IMR-90 (cell line): Measurements from ENCODE around the gene CDH13. TPM values are rescaled to one million over a fixed set of nuclear protein-coding genes. Genes with fewer than 3 reads are reported as not detected.

Source experiments
- ATAC-seq: fragments of 200-7000 bp; cut with Tn5 transposase; 2 replicates; pipeline ENCODE4 v1.9.1; 2020; ENCODE audit warnings: low read depth, mild to moderate bottlenecking, moderate library complexity
- BruUV-seq: library from RNA; stranded (reverse); fragments of 400-500 nt; replicated peaks from 2 replicates; lab custom pipeline; 2021; lab: Mats Ljungman, UMichigan
- CTCF ChIA-PET: fragments of 300-600 bp; formaldehyde crosslinking; extraction: SDS; loops from one replicate; lab custom pipeline; 2021; ENCODE audit warnings: antibody characterized with exemption; lab: Yijun Ruan, JAX
- POLR2A ChIA-PET: fragments of 300-600 bp; sonication (Branson Sonifier 250); formaldehyde crosslinking; loops from one replicate; lab custom pipeline; 2022; ENCODE audit warnings: antibody characterized with exemption; ENCODE audit not compliant: unreplicated experiment; lab: Charles Lee
- DNase-seq: peaks from one replicate; pipeline ENCODE4 v3.0.0; 2013
- H2AFZ ChIP-seq: replicated peaks from 2 replicates; pipeline ENCODE3; 2013; ENCODE audit warnings: low read length, mild to moderate bottlenecking; ENCODE audit not compliant: poor library complexity
- H2AK5ac ChIP-seq: 2 replicates; pipeline ENCODE4 v1.6.1; 2013; ENCODE audit warnings: low read depth, low read length, inconsistent platforms
- H2AK9ac ChIP-seq: replicated peaks from 2 replicates; pipeline ENCODE3; 2013; ENCODE audit warnings: mild to moderate bottlenecking, low read depth, low read length, moderate library complexity; ENCODE audit not compliant: poor library complexity
- H2BK120ac ChIP-seq: 2 replicates; pipeline ENCODE4 v1.6.1; 2013; ENCODE audit warnings: low read depth, low read length, inconsistent platforms
- H2BK15ac ChIP-seq: 3 replicates; pipeline ENCODE4 v1.6.1; 2013; ENCODE audit warnings: low read depth, low read length, inconsistent platforms
- H2BK20ac ChIP-seq: 2 replicates; pipeline ENCODE4 v1.6.1; 2013; ENCODE audit warnings: low read depth, mild to moderate bottlenecking, inconsistent platforms, low read length, moderate library complexity
- H2BK5ac ChIP-seq: 2 replicates; pipeline ENCODE4 v1.6.1; 2013; ENCODE audit warnings: mild to moderate bottlenecking, low read depth, low read length, inconsistent platforms; ENCODE audit not compliant: poor library complexity, severe bottlenecking
- H3K14ac ChIP-seq: replicated peaks from 2 replicates; pipeline ENCODE4 v1.6.1; 2013; ENCODE audit warnings: low read depth, low read length, inconsistent platforms
- H3K18ac ChIP-seq: 2 replicates; pipeline ENCODE4 v1.6.1; 2013; ENCODE audit warnings: low read depth, low read length, control low read depth
- H3K23ac ChIP-seq: 2 replicates; pipeline ENCODE4 v1.6.1; 2013; ENCODE audit warnings: low read depth, low read length, inconsistent platforms
- H3K27ac ChIP-seq: 2 replicates; pipeline ENCODE4 v1.5.1; 2013; ENCODE audit warnings: mild to moderate bottlenecking, control low read depth, low read length; ENCODE audit not compliant: insufficient read depth
- H3K27me3 ChIP-seq: 2 replicates; pipeline ENCODE4 v1.6.1; 2013; ENCODE audit warnings: low read length; ENCODE audit not compliant: control insufficient read depth, insufficient read depth
- H3K36me3 ChIP-seq: 2 replicates; pipeline ENCODE4 v1.6.1; 2013; ENCODE audit warnings: low read length, mixed read lengths; ENCODE audit not compliant: control insufficient read depth, insufficient read depth
- H3K4ac ChIP-seq: 2 replicates; pipeline ENCODE4 v1.6.1; 2013; ENCODE audit warnings: low read depth, low read length, inconsistent platforms
- H3K4me1 ChIP-seq: 2 replicates; pipeline ENCODE4 v1.6.1; 2013; ENCODE audit warnings: low read length, mixed read lengths; ENCODE audit not compliant: control insufficient read depth, insufficient read depth
- H3K4me2 ChIP-seq: 2 replicates; pipeline ENCODE4 v1.6.1; 2013; ENCODE audit warnings: low read depth, mild to moderate bottlenecking, control low read depth, low read length, moderate library complexity
- H3K4me3 ChIP-seq: 2 replicates; pipeline ENCODE4 v1.5.1; 2013; ENCODE audit warnings: low read depth, mild to moderate bottlenecking, control low read depth, low read length, moderate library complexity; ENCODE audit not compliant: insufficient read depth
- H3K56ac ChIP-seq: 2 replicates; pipeline ENCODE4 v1.6.1; 2013; ENCODE audit warnings: low read length, inconsistent platforms; ENCODE audit not compliant: insufficient read depth; ENCODE audit errors: extremely low read depth
- H3K79me1 ChIP-seq, 2 experiments: 2 replicates each; pipeline ENCODE4 v1.6.1; 2013; ENCODE audit warnings: low read length in 2 of 2, inconsistent platforms in 1 of 2, low read depth in 1 of 2
- H3K9ac ChIP-seq: 2 replicates; pipeline ENCODE4 v1.6.1; 2013; ENCODE audit warnings: low read depth, low read length, control low read depth
- H3K9me1 ChIP-seq: 2 replicates; pipeline ENCODE4 v1.6.1; 2013; ENCODE audit warnings: low read length, inconsistent platforms; ENCODE audit not compliant: insufficient read depth
- H3K9me3 ChIP-seq: 2 replicates; pipeline ENCODE4 v1.6.1; 2013; ENCODE audit warnings: low read length; ENCODE audit not compliant: control insufficient read depth, insufficient read depth
- H4K20me1 ChIP-seq: 2 replicates; pipeline ENCODE4 v1.6.1; 2013; ENCODE audit warnings: low read length, inconsistent platforms; ENCODE audit not compliant: insufficient read depth
- H4K5ac ChIP-seq: 2 replicates; pipeline ENCODE4 v1.6.1; 2013; ENCODE audit warnings: mild to moderate bottlenecking, low read depth, low read length, control low read depth
- H4K8ac ChIP-seq, 2 experiments: 2 replicates each; pipeline ENCODE4 v1.6.1; 2013; ENCODE audit warnings: low read depth in 2 of 2, low read length in 2 of 2, control low read depth in 1 of 2, inconsistent platforms in 1 of 2
- H4K91ac ChIP-seq: 2 replicates; pipeline ENCODE4 v1.6.1; 2013; ENCODE audit warnings: low read depth, low read length, inconsistent platforms; ENCODE audit not compliant: insufficient read depth
- CEBPB ChIP-seq: IDR thresholded peaks from 2 replicates; pipeline ENCODE4 v1.6.1; 2012; ENCODE audit warnings: low read depth, low read length, improper control_type of control experiment
- POLR2A ChIP-seq: IDR thresholded peaks from 2 replicates; pipeline ENCODE4 v1.6.1; 2012; ENCODE audit warnings: mild to moderate bottlenecking, low read depth, low read length
- WGBS, 2 experiments: methylation state at CpG; one replicate each; pipeline versions ENCODE4 v1.1.5 to v1.1.7; 2013; ENCODE audit warnings: missing lambda C conversion rate in 2 of 2; ENCODE audit not compliant: insufficient read length in 1 of 2; ENCODE audit errors: extremely low coverage in 2 of 2; 5-methylcytosine and 5-hydroxymethylcytosine counted together
- dilution Hi-C: fragments of 300-500 bp; cut with HindIII; formaldehyde crosslinking; loops from one replicate; pipeline ENCODE4 v1.14.3; 2018; ENCODE audit warnings: low sequenced_read_pairs; ENCODE audit not compliant: unreplicated experiment
- in situ Hi-C: fragments of 300-500 bp; cut with MboI; formaldehyde crosslinking; loops from 3 replicates; pipeline ENCODE4 v1.14.3; 2019; ENCODE audit warnings: low sequenced_read_pairs, inconsistent platforms, mixed read lengths
- intact Hi-C: fragments of 100-400 bp; cut with micrococcal nuclease; formaldehyde crosslinking; loops from 2 replicates; pipeline ENCODE4 v1.10.0; 2022
- polyA plus RNA-seq, 3 experiments: library from polyadenylated mRNA; depleted of rRNA; stranded (reverse); fragments of >200 nt; gene quantifications; 2 replicates each; pipeline ENCODE4 v1.2.3, GENCODE V29; 2012; ENCODE audit warnings: low replicate concordance in 1 of 3
- total RNA-seq: library from RNA; depleted of rRNA; stranded (reverse); fragments of >200 nt; gene quantifications from 2 replicates; pipeline ENCODE4 v1.2.3, GENCODE V29; 2012

The CDH13 gene
- total and polyA plus RNA-seq, 2 of the 4 experiments (the other 2 are of a cell fraction) = 61.6 to 74.7 TPM

DNA sequence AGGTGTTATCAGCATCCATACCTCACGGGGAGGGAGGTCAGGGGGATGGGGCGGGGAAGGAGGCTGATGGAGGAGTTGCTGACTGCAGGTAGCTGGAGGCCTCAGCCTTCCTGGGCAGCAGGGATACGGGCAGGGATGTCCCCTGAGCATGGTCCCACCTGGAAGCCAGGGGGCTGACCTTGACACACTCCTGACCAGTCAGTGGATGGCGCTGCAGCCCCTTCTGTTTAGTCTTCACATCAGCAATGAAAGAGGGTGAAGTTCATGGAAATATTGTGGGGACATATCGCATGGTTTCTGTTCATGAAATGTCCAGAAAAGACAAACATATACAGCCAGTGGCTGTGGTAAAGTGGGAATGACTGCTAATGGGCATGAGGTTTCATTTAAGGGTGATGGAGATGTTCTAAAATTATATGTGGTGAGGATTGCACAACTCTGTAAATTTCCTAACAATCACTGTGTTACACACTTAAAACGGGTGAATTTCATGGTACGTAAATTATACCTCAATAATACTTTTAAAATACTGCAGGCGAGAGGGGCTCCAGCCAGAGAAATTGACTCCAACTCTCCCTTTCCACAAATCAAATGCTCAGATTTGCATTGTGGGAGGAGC is 489.6 kb downstream of the CDH13 start:
- Histone ChIP-seq H3K27ac (no peak overlapping the region), H2AFZ (no peak overlapping the region), H2AK9ac (no peak overlapping the region), H4K8ac (no peak overlapping the region), H2AK5ac (no peak overlapping the region), H2BK5ac (no peak overlapping the region), H3K27me3 (no peaks in the 10 kb centered on the region), H4K91ac (no peak overlapping the region), H3K9me1 (peaks cover 4% of the 10 kb centered on the region; the same call in 1 of the 2 replicates), H4K5ac (no peak overlapping the region), H3K23ac (no peak overlapping the region), H3K18ac (no peak overlapping the region), H2BK120ac (no peak overlapping the region), H3K4me3 (no peak overlapping the region), H3K79me1 (peaks cover 0 to 8% of the 10 kb centered on the region in 2 experiments; a peak in 1 of 4 replicates), H3K4me1 (peaks cover 4% of the 10 kb centered on the region), H3K56ac (no peak overlapping the region), H4K20me1 (no peaks in the 10 kb centered on the region), H2BK15ac (no peak overlapping the region), H3K4ac (no peak overlapping the region), H3K9ac (no peak overlapping the region), H3K9me3 (no peaks in the 10 kb centered on the region), H2BK20ac (no peak overlapping the region), H3K14ac (no peak overlapping the region), H3K36me3 (no peaks in the 10 kb centered on the region), H3K4me2 (no peak overlapping the region)
- ChIA-PET POLR2A (no interaction called here), CTCF (no interaction called here)
- intact Hi-C loops (no loop called here), dilution Hi-C loops (no loop called here), in situ Hi-C loops (no loop called here)
- ATAC-seq (no peak), DNase-seq (no peak)
- 83% methylated on average over 2 of the region's 8 CpGs; no CpG with 5 or more reads in 1 of the 2 experiments for WGBS, 2 experiments
- no TSS peak for BruUV-seq
- peak; percentile 81 for TF ChIP-seq CEBPB
- TF ChIP-seq POLR2A = no peak
